ENCODE measurements around the gene CBX4. TPM values are rescaled to one million over a fixed set of nuclear protein-coding genes. Genes with fewer than 3 reads are reported as not detected.

Gene CBX4
- total and polyA plus RNA-seq, 10 of the 15 experiments (the other 5 are each of a cell fraction or from before 2014, with no cell fraction given): 0.69 to 24.6 (median 4.2) TPM

DNA sequence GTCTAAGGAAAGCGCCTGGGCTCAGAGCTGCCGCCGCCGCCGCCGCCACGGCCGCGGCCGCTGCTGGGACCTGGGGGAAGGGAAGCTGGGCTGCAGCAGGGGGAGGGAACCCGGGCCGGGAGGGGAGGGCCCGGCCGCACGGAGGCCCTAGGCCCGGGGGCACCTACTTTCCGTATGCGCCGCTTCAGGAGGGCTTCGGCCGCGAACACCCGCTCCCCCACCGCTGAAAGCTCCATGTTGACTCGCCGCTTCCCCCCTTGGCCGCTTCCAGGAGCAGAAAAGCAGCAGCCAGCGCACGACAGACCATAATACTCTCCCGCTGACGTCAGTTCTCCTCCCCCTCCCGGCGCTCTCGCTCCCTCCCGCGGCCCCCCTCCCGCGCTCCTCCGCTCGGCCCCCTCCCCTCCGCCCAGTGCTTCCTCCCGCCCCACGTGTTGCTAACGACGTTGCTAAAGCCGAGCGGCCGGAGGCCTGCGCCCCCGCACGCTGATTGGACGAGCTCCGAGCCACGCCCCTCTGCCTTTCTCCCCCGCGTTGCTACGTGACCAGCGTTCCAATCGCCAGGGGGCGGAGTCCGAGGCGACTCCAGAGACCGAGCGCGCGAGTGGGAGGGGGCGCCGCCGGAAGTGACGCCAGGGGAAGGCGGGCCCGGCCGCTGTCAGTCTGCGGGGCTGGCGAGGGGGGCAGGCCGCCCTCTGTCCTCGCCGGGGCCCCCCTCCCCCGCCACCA, 42.3 kb downstream of the CBX4 start, which contains the start of gene CBX8 (continued):
- TF ChIP-seq, protein P1, sequence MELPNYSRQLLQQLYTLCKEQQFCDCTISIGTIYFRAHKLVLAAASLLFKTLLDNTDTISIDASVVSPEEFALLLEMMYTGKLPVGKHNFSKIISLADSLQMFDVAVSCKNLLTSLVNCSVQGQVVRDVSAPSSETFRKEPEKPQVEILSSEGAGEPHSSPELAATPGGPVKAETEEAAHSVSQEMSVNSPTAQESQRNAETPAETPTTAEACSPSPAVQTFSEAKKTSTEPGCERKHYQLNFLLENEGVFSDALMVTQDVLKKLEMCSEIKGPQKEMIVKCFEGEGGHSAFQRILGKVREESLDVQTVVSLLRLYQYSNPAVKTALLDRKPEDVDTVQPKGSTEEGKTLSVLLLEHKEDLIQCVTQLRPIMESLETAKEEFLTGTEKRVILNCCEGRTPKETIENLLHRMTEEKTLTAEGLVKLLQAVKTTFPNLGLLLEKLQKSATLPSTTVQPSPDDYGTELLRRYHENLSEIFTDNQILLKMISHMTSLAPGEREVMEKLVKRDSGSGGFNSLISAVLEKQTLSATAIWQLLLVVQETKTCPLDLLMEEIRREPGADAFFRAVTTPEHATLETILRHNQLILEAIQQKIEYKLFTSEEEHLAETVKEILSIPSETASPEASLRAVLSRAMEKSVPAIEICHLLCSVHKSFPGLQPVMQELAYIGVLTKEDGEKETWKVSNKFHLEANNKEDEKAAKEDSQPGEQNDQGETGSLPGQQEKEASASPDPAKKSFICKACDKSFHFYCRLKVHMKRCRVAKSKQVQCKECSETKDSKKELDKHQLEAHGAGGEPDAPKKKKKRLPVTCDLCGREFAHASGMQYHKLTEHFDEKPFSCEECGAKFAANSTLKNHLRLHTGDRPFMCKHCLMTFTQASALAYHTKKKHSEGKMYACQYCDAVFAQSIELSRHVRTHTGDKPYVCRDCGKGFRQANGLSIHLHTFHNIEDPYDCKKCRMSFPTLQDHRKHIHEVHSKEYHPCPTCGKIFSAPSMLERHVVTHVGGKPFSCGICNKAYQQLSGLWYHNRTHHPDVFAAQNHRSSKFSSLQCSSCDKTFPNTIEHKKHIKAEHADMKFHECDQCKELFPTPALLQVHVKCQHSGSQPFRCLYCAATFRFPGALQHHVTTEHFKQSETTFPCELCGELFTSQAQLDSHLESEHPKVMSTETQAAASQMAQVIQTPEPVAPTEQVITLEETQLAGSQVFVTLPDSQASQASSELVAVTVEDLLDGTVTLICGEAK (IDR thresholded peaks at IDR 0.05; ENCODE audit: borderline replicate concordance): peak; percentile 76; the same call in 1 of the 2 replicates
- TF ChIP-seq LARP7 (IDR thresholded peaks at IDR 0.05) (0 out of 2 replicates have a peak, but pooled peaks have one; percentile 7), KAT2A (conservative IDR thresholded peaks at IDR 0.05; ENCODE audit: control insufficient read depth, low read depth, low read length) (no peak), PAX5 (IDR thresholded peaks at IDR 0.05; ENCODE audit: borderline replicate concordance, low read depth, low read length) (peak; percentile 7; the same call in 1 of the 2 replicates), MXI1 (IDR thresholded peaks at IDR 0.05; ENCODE audit: low read depth, low read length) (peak; percentile 92), CBFB (IDR thresholded peaks at IDR 0.05; ENCODE audit: low read depth) (no peak), NRF1 (conservative IDR thresholded peaks at IDR 0.05; ENCODE audit: low read depth, low read length) (no peak; the same call in 1 of the 2 replicates), NFIC (IDR thresholded peaks at IDR 0.05; ENCODE audit: low read depth, low read length) (no peak), CHD2 (IDR thresholded peaks at IDR 0.05; ENCODE audit: borderline replicate concordance, low read depth, low read length) (peak; percentile 54), CHD1 (IDR thresholded peaks at IDR 0.05; ENCODE audit: low read depth, low read length) (no peak), RB1 (IDR thresholded peaks at IDR 0.05; ENCODE audit: borderline replicate concordance) (peak; percentile 15; the same call in 1 of the 2 replicates), KDM1A (IDR thresholded peaks at IDR 0.05; ENCODE audit: borderline replicate concordance) (no peak), HCFC1 (IDR thresholded peaks at IDR 0.05; ENCODE audit: low read length) (no peak), EP300 (IDR thresholded peaks at IDR 0.05; ENCODE audit: borderline replicate concordance in 1 of 2, control insufficient read depth in 1 of 2, low read depth in 2 of 2, low read length in 2 of 2) (no peak), REST (IDR thresholded peaks at IDR 0.05; ENCODE audit: low read depth, low read length) (no peak), SMARCA5 (IDR thresholded peaks at IDR 0.05) (no peak)
- TF ChIP-seq, protein P2, sequence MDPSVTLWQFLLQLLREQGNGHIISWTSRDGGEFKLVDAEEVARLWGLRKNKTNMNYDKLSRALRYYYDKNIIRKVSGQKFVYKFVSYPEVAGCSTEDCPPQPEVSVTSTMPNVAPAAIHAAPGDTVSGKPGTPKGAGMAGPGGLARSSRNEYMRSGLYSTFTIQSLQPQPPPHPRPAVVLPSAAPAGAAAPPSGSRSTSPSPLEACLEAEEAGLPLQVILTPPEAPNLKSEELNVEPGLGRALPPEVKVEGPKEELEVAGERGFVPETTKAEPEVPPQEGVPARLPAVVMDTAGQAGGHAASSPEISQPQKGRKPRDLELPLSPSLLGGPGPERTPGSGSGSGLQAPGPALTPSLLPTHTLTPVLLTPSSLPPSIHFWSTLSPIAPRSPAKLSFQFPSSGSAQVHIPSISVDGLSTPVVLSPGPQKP (IDR thresholded peaks at IDR 0.05; ENCODE audit: low read depth, low read length): peak; percentile 57; the same call in 1 of the 2 replicates
- TF ChIP-seq, protein P3, sequence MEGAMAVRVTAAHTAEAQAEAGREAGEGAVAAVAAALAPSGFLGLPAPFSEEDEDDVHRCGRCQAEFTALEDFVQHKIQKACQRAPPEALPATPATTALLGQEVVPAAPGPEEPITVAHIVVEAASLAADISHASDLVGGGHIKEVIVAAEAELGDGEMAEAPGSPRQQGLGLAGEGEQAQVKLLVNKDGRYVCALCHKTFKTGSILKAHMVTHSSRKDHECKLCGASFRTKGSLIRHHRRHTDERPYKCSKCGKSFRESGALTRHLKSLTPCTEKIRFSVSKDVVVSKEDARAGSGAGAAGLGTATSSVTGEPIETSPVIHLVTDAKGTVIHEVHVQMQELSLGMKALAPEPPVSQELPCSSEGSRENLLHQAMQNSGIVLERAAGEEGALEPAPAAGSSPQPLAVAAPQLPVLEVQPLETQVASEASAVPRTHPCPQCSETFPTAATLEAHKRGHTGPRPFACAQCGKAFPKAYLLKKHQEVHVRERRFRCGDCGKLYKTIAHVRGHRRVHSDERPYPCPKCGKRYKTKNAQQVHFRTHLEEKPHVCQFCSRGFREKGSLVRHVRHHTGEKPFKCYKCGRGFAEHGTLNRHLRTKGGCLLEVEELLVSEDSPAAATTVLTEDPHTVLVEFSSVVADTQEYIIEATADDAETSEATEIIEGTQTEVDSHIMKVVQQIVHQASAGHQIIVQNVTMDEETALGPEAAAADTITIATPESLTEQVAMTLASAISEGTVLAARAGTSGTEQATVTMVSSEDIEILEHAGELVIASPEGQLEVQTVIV (IDR thresholded peaks at IDR 0.05; ENCODE audit: borderline replicate concordance, partially characterized antibody): no peak
